HL-60 (cell line): ENCODE measurements around the gene PLOD1.

Experiments
- DNase-seq, 2 experiments: peaks; one replicate each; pipeline ENCODE4 v3.0.0-alpha.2; 2010 to 2020; ENCODE audit warnings: low read depth in 1 of 2, low spot score in 1 of 2
- H3K27ac ChIP-seq: fragments of 250-450 bp; sonication (Bioruptor Pico); replicated peaks from 2 replicates; pipeline ENCODE4 v1.5.1; 2020; ENCODE audit warnings: mild to moderate bottlenecking, moderate library complexity
- H3K27me3 ChIP-seq: fragments of 250-450 bp; sonication (Bioruptor Pico); 2 replicates; pipeline ENCODE4 v1.5.1; 2021; ENCODE audit warnings: mild to moderate bottlenecking, moderate library complexity; ENCODE audit not compliant: insufficient read depth, poor library complexity, severe bottlenecking
- H3K4me3 ChIP-seq: replicated peaks from 2 replicates; pipeline ENCODE4 v1.5.1; 2011; ENCODE audit warnings: mild to moderate bottlenecking, control low read depth, low read length; ENCODE audit not compliant: insufficient read depth
- GABPA ChIP-seq: IDR thresholded peaks from 2 replicates; pipeline ENCODE4 v1.6.1; 2012; ENCODE audit warnings: low read depth
- POLR2AphosphoS5 ChIP-seq: IDR thresholded peaks from 2 replicates; pipeline ENCODE4 v1.6.1; 2012; ENCODE audit warnings: low read depth
- REST ChIP-seq: IDR thresholded peaks from 2 replicates; pipeline ENCODE4 v1.6.1; 2012; ENCODE audit warnings: low read depth; ENCODE audit not compliant: insufficient replicate concordance
- SPI1 ChIP-seq: IDR thresholded peaks from 2 replicates; pipeline ENCODE4 v1.6.1; 2012; ENCODE audit warnings: low read depth, mild to moderate bottlenecking, borderline replicate concordance
- TF ChIP-seq, protein P1 (sequence below): IDR thresholded peaks from one replicate; pipeline ENCODE4 v1.5.1; 2011; ENCODE audit warnings: low read length, control low read depth, inconsistent platforms; ENCODE audit not compliant: insufficient read depth

The PLOD1 gene

GRCh38 chr1:11957398-11957797, 22.9 kb downstream of the PLOD1 start:
- no peak overlapping the region for H3K4me3 ChIP-seq
- TF ChIP-seq REST: no peak
- TF ChIP-seq GABPA: no peak
- TF ChIP-seq POLR2AphosphoS5: no peak
- TF ChIP-seq SPI1: no peak
- TF ChIP-seq, protein P1, sequence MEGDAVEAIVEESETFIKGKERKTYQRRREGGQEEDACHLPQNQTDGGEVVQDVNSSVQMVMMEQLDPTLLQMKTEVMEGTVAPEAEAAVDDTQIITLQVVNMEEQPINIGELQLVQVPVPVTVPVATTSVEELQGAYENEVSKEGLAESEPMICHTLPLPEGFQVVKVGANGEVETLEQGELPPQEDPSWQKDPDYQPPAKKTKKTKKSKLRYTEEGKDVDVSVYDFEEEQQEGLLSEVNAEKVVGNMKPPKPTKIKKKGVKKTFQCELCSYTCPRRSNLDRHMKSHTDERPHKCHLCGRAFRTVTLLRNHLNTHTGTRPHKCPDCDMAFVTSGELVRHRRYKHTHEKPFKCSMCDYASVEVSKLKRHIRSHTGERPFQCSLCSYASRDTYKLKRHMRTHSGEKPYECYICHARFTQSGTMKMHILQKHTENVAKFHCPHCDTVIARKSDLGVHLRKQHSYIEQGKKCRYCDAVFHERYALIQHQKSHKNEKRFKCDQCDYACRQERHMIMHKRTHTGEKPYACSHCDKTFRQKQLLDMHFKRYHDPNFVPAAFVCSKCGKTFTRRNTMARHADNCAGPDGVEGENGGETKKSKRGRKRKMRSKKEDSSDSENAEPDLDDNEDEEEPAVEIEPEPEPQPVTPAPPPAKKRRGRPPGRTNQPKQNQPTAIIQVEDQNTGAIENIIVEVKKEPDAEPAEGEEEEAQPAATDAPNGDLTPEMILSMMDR: no peak
- DNase-seq: no peak
- no peaks in the 10 kb centered on the region for H3K27me3 ChIP-seq
- no peak overlapping the region for H3K27ac ChIP-seq

- no peak for DNase-seq
- H3K27ac ChIP-seq: no peak overlapping the region
- no peaks in the 10 kb centered on the region for H3K27me3 ChIP-seq
- H3K4me3 ChIP-seq: no peak overlapping the region
- no peak for TF ChIP-seq SPI1
- TF ChIP-seq REST: no peak
- no peak for TF ChIP-seq POLR2AphosphoS5
- TF ChIP-seq, protein P1: no peak
- TF ChIP-seq GABPA: no peak
These were observed 23.4 kb downstream of the PLOD1 start for GRCh38 chr1:11957897-11958296.

DNA sequence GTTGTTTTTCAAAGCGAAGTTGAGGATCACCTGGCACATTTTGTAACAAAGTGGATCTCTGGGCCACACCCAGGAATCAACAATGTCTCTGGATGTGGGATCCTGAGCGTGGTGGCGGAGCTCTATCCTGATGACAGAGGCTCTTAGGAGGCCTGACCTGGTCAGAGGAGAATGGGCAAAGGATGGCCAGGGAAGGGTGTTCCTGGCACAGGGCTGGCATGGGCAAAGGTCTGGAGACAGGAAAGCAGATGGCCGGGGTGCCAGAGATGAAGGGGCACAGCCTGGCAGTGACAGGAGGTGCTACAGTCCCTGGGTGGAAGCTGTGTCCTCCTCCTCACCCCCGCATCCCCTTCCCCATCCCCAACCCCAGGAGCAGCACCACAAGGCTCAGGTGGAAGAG, 25.8 kb downstream of the PLOD1 start:
- TF ChIP-seq, protein P1: no peak
- TF ChIP-seq GABPA (no peak), SPI1 (no peak), REST (no peak), POLR2AphosphoS5 (no peak)
- no peak for DNase-seq
- H3K4me3 ChIP-seq: no peak overlapping the region
- no peaks in the 10 kb centered on the region for H3K27me3 ChIP-seq
- no peak overlapping the region for H3K27ac ChIP-seq
